G401 (cell line): Measurements from ENCODE around the gene KCNJ9. TPM values are rescaled to one million over a fixed set of nuclear protein-coding genes. Genes with fewer than 3 reads are reported as not detected.

Experiments
- DNase-seq: peaks from one replicate; pipeline ENCODE4 v3.0.0-alpha.2; 2015; ENCODE audit warnings: low spot score
- in situ Hi-C: cut with HindIII; loops from 2 replicates; pipeline ENCODE4 v1.10.0; 2016; ENCODE audit warnings: low sequenced_read_pairs, mixed read lengths
- total RNA-seq: library from RNA; depleted of rRNA; stranded (reverse); fragments of >200 nt; shearing (Covaris generic); gene quantifications from 2 replicates; pipeline ENCODE4 v1.2.3, GENCODE V29; 2014

KCNJ9 gene
- total RNA-seq, 1 experiment from 2014 or later = not detected

DNA sequence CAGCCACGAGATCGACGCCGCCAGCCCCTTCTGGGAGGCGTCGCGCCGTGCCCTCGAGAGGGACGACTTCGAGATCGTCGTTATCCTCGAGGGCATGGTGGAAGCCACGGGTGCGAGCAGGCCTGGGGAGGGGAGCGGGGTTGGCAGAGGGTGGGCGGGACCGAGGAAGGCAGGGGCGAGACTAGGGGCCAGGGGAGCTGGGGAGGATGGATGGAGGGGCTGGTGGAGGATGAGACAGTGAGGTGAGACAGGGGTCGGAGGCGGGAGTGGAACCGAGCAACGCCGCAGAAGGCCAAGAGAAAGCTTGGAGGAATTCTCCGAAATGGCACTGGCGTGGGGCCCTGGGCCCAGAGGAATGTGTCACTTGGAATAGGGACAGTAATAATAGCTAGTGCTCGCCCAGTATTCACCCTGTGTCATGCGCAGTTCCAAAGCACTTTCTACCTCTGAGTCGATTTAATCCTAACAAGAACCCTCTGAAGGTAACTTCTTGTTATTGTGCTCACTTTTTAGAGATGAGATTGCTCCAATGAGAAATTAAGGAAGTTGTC is 3.5 kb downstream of the KCNJ9 start:
- in situ Hi-C loops = no loop called here
- no peak for DNase-seq

DNA sequence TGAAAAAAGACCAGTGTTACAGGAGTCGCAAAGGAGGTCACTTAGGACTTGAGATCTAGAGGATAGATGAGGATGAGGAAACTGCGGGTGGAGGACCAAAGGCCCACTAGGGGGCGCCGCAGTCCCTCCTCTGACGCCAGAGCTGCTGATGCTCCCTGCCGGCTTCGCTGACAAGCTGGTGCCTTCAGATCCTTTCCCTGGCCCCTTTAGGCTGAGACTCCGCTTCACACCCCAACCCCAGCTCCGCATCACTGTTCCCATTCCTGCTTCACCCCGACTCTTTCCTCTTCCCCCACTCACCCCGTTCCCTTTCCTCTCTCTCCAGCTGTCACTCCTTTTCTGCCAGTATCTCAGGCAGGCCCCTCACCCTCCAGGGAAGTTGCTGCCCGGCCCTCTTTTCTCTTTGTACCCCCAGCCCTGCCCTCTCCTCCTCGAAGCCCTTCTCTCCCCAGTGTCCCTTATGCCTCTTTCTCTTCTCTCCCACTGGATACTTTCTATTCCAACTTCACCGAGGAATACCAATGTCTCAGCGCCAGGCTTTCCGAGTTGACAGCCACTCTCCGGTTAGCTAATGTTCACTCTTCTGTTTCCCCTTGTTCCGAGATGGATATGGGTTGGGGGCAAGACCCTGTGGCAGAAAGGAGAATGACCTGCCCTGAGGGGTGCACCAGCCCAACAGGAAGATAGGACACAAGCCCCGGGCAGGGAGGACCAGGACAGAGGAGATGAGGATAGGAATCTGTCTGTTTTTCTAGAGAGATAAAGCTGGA is 4.5 kb downstream of the KCNJ9 start:
- DNase-seq = peak; percentile 93
- in situ Hi-C loops = no loop called here

DNA sequence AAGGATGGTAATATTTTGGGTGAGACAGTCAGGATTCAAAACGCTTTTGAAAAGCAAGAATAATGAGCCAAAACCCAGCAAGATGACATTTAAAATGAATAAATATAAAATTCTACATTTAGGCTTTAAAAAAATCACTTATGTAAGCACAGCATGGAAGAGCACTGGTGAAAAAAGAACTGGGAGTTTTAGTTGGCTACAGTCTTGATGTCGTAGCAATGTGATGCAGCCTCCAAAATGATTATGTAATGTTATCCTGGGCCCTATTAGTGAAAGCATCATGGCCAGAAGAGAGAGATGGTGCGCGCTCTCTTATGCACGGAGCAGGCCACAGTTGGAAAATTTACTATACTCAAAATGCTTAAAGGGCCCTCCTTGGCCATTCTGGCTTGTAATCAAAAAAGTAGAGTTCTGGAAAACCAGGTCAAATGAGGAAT is 5.1 kb downstream of the KCNJ9 start:
- in situ Hi-C loops = no loop called here
- DNase-seq = peak; percentile 92

DNA sequence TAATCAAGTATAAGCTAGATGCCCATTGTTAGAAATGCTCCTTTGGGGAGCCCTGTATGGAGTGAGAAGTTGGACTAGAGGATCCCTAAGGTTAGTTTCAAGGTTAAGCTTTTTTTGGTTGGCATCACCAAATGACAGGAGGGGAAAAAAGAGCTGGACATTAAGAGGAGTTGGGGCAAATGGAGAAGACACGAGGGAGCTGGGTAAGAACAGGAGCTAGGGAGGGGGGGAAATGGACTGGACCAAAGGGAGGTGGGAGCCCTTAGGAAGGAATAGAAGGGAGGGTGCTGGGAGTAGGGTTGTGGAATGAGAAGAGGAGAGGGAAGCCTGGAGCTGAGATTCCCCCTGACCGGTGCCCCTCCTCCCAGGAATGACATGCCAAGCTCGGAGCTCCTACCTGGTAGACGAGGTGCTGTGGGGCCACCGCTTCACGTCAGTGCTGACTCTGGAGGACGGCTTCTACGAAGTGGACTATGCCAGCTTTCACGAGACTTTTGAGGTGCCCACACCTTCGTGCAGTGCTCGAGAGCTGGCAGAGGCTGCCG is 5.9 kb downstream of the KCNJ9 start:
- in situ Hi-C loops = no loop called here
- DNase-seq = peak; percentile 58

DNA sequence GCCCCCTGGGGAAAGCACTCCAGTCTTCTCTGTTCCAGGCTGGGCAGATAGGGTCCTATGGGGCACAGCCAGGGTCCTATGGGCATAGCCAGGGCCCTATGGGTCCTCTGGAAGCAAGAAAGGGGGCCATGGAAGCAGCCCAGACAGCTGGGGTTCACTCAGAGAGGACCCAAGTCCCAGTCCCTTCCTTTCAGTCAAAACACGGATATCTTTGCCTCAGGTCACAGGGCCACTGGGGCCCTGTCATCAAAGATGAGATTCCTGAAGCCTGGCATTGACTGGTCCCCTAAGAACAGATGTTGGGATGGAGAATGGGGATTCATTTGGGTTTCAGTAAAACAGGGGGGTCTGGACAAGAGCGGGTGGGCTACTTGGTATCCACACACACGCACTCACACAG is 8.5 kb downstream of the KCNJ9 start:
- DNase-seq = no peak
- in situ Hi-C loops = no loop called here

DNA sequence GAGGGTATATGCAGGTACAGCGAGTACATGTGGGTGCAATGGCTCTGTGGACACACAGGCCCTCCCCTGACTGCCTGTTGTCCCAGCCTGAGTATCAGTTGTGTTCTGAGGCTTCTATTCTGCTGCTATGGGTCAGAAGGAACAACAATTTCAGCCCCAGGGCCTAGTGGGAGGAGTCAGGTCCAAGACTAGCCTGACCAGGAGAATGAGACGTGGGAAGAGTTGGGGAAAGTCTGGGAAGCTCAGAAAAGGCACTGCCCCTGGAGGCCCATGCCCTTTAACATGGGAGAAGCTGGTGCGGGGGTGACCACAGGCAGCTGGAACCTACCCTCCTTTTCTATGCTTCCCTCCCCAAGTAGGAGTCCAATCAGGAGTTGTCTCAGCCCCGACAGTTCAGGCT is 9.4 kb downstream of the KCNJ9 start:
- in situ Hi-C loops = no loop called here
- no peak for DNase-seq

GRCh38 chr1:160091666-160092223 is 10.4 kb downstream of the KCNJ9 start:
- peak; percentile 5 for DNase-seq
- in situ Hi-C loops = no loop called here

DNA sequence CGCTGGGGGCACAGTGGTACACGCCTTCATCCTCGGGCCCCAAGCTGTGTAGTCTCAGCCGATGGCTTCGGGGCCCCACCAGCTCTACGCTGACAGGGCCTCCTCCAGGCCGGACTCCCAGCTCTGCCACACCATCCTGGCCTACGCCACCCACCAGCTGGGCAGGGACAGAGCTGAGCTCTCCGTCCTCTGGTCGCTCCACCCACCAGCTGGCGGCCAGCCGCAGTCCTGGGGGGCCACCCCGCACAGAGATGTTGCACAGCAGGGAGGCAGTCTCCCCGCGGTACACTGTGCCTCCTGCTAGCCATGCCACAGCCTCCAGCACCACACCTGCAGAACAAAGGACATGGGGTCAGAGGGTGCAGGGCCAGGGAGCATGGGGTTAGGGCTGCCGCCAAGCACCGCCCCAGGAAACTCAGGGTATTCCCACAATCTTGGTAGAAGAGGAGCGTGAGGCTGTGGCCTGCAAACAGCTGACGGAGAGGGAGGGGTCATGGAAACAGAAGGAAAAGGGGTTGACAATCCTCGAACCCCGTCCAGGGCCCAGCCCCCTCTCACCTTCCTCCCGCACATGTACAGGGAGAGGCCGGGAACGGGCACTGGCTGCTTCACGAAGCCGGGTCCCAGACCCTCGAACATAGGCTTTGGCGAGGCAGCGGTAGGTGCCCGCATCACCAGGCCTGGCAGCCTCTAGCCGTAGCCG is 11.2 kb downstream of the KCNJ9 start:
- DNase-seq = peak; percentile 20
- in situ Hi-C loops = no loop called here

- peak; percentile 41 for DNase-seq
- in situ Hi-C loops = no loop called here
Observed at GRCh38 chr1:160093069-160093395, 11.7 kb downstream of the KCNJ9 start.

DNA sequence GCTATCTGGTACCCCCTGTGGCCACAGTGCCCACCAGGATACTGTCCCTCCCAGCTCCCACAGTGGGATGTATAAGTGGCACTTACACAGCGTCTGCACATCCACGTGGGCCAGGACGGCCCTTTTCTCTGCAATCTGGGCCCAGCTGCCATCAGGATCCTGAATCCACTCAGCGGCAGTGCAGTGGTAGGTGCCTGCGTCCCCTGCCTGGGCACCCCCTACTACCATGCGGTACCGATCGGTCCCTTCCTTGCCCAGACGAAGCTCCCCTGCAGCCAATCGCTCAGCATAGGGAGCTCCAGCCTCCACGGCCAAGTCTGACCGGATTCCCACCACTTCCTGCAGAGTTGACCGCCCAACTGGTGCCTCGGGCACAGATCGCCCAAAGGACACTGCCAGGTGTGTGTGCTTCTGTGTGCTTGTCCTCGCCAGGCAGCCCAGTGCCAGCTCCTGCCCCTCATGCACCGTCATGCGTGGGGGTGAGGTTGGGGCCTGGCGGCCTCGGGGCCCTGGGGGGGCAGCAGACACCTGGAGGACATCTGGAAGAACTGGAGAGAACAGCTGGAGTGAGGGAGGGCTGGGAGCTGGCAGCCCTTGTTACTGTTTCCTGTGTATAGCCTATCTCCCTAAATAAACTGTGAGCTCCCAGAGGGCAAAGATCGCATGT is 12.4 kb downstream of the KCNJ9 start:
- DNase-seq = peak; percentile 62
- in situ Hi-C loops = no loop called here

DNA sequence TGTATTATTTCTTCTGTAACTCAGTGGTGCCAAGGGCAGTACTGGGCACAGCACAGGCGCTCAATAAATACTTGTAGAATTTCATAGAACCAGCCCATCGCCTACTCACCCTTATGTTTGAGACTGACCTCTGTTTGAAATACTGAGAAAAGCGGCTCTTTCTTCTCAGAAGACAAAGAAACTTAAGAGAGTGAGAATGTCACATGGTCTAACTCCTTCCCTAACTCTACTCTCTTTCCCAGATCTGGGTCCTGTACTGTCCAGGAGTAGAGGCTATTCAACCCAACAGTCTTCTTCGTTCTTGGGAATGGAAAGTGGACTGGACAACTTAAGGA is 12.9 kb downstream of the KCNJ9 start:
- DNase-seq = peak; percentile 9
- in situ Hi-C loops = no loop called here

- DNase-seq = peak; percentile 5
- in situ Hi-C loops = no loop called here
Observed at GRCh38 chr1:160094806-160095205, 13.5 kb downstream of the KCNJ9 start.

DNA sequence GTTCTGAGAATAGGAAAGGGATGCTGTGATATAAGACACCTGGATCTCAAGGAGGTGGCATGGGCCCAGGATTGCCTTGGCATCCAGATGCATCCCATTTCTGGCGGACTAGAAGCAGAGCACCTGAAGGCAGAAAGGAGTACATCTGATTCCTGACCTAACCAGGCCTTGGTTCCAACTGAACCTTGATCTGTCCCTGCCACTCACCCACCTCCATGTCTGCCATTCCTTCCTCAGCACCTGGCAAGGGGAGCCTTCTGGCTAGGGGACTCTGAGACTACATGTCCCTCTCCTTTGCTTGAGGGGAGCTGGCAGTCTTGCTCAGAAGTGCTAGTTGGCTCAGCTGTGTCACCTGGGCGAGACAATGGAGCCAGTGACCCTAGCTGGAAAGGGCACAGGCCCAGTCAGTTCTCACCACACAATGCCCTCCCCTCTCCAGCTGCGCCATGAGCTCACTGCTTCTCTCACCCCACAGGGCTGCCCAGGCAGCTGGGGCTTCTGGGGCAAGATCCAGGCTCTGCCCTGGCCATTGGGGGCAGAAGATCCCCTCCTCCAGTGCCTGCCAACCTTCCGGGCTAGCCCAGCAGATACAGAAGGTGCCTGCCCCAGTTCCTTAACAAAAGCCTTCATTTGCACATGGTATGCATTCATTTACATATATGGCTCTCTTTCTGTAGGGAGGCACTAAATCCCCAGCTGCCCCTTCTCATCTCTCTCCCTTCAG is 14.2 kb downstream of the KCNJ9 start:
- peak; percentile 29 for DNase-seq
- in situ Hi-C loops = no loop called here

- in situ Hi-C loops = no loop called here
- DNase-seq = peak; percentile 30
Observed at GRCh38 chr1:160096274-160097116, 15.2 kb downstream of the KCNJ9 start.

GRCh38 chr1:160097151-160097910 is 16.0 kb downstream of the KCNJ9 start:
- peak; percentile 29 for DNase-seq
- in situ Hi-C loops = no loop called here

GRCh38 chr1:160097911-160098851 is 16.8 kb downstream of the KCNJ9 start, which contains the start of gene IGSF8:
Gene IGSF8 (minus strand): TSS chr1:160098619. CDS start chr1:160098472, 147 bp downstream.
- DNase-seq = peak; percentile 51
- in situ Hi-C loops = no loop called here
